Measurements from ENCODE around the gene DGKE.

The DGKE gene

GRCh38 chr17:56838687-56839086, 4.7 kb downstream of the DGKE start:
- DNase-seq (ENCODE audit: extremely low spot score, insufficient read length, low read depth) (no peak), FAIRE-seq (no peak)

GRCh38 chr17:56842577-56842976, 8.6 kb downstream of the DGKE start:
- DNase-seq (ENCODE audit: extremely low spot score, insufficient read length, low read depth), result no peak
- FAIRE-seq, result no peak

- FAIRE-seq (peak; percentile 44), DNase-seq (ENCODE audit: extremely low spot score, insufficient read length, low read depth) (no peak)
Measured at GRCh38 chr17:56845934-56846333, 12.0 kb downstream of the DGKE start.

- no peak for FAIRE-seq
- no peak for DNase-seq (ENCODE audit: extremely low spot score, insufficient read length, low read depth)
Measured at GRCh38 chr17:56847106-56847505, 13.2 kb downstream of the DGKE start.

- DNase-seq (ENCODE audit: extremely low spot score, insufficient read length, low read depth) (no peak), FAIRE-seq (no peak)
Measured at GRCh38 chr17:56849131-56849530, 15.2 kb downstream of the DGKE start.

- FAIRE-seq, result no peak
- DNase-seq (ENCODE audit: extremely low spot score, insufficient read length, low read depth), result no peak
Measured at GRCh38 chr17:56850591-56850990, 16.6 kb downstream of the DGKE start.

GRCh38 chr17:56851008-56851407, 17.1 kb downstream of the DGKE start:
- no peak for DNase-seq (ENCODE audit: extremely low spot score, insufficient read length, low read depth)
- FAIRE-seq, result no peak

GRCh38 chr17:56861899-56862298, 27.9 kb downstream of the DGKE start:
- DNase-seq (ENCODE audit: extremely low spot score, insufficient read length, low read depth) (no peak), FAIRE-seq (no peak)

GRCh38 chr17:56863974-56864373, 30.0 kb downstream of the DGKE start:
- no peak for DNase-seq (ENCODE audit: extremely low spot score, insufficient read length, low read depth)
- no peak for FAIRE-seq

- DNase-seq (ENCODE audit: extremely low spot score, insufficient read length, low read depth) (no peak), FAIRE-seq (no peak)
Measured at GRCh38 chr17:56866076-56866475, 32.1 kb downstream of the DGKE start.

GRCh38 chr17:56866496-56866895, 32.5 kb downstream of the DGKE start:
- DNase-seq (ENCODE audit: extremely low spot score, insufficient read length, low read depth) (no peak), FAIRE-seq (no peak)

GRCh38 chr17:56867948-56868376, 34.0 kb downstream of the DGKE start:
- DNase-seq (ENCODE audit: extremely low spot score, insufficient read length, low read depth) (no peak), FAIRE-seq (no peak)

- no peak for FAIRE-seq
- no peak for DNase-seq (ENCODE audit: extremely low spot score, insufficient read length, low read depth)
Measured at GRCh38 chr17:56868716-56869115, 34.8 kb downstream of the DGKE start.

GRCh38 chr17:56870081-56870651, 36.2 kb downstream of the DGKE start:
- no peak for DNase-seq (ENCODE audit: extremely low spot score, insufficient read length, low read depth)
- peak; percentile 15 for FAIRE-seq

- DNase-seq (ENCODE audit: extremely low spot score, insufficient read length, low read depth), result no peak
- no peak for FAIRE-seq
Measured at GRCh38 chr17:56876766-56877179, 42.8 kb downstream of the DGKE start.

- DNase-seq (ENCODE audit: extremely low spot score, insufficient read length, low read depth) (no peak), FAIRE-seq (no peak)
Measured at GRCh38 chr17:56879280-56879679, 45.3 kb downstream of the DGKE start.

GRCh38 chr17:56880133-56880532, 46.2 kb downstream of the DGKE start:
- FAIRE-seq (no peak), DNase-seq (ENCODE audit: extremely low spot score, insufficient read length, low read depth) (no peak)

- no peak for FAIRE-seq
Measured at GRCh38 chr17:56880571-56880970, 46.6 kb downstream of the DGKE start.

GRCh38 chr17:56881685-56882295, 47.8 kb downstream of the DGKE start:
- DNase-seq (ENCODE audit: extremely low spot score, insufficient read length, low read depth), result no peak
- FAIRE-seq, result no peak

More at GRCh38 chr17:56880571-56880970, 46.6 kb downstream of the DGKE start:
- DNase-seq (ENCODE audit: extremely low spot score, insufficient read length, low read depth), result no peak

- DNase-seq (ENCODE audit: extremely low spot score, insufficient read length, low read depth) (no peak), FAIRE-seq (no peak)
Measured at GRCh38 chr17:56883616-56884015, 49.7 kb downstream of the DGKE start.

- DNase-seq (ENCODE audit: extremely low spot score, insufficient read length, low read depth), result no peak
Measured at GRCh38 chr17:56884483-56885311, 50.7 kb downstream of the DGKE start.

More at GRCh38 chr17:56884483-56885311, 50.7 kb downstream of the DGKE start:
- no peak for FAIRE-seq
